Neural cell (in vitro differentiated cells): ENCODE measurements around the gene CYP46A1. TPM values are rescaled to one million over a fixed set of nuclear protein-coding genes. Genes with fewer than 3 reads are reported as not detected.

Experiments
- H2AFZ ChIP-seq: fragments of 200-600, 300-800 bp; sonication (generic), shearing (Covaris generic); 2 replicates; pipeline ENCODE4 v1.6.0; 2014; ENCODE audit warnings: low read depth, mild to moderate bottlenecking, antibody characterized with exemption, low read length, moderate library complexity
- H3F3A ChIP-seq: fragments of 200-600 bp; shearing (Covaris generic); 2 replicates; pipeline ENCODE4 v1.6.1; 2016; ENCODE audit warnings: mild to moderate bottlenecking, moderate library complexity, mixed read lengths, antibody characterized with exemption, low read length; ENCODE audit not compliant: insufficient read depth, poor library complexity, severe bottlenecking
- H3K27ac ChIP-seq: fragments of 200-600, 300-800 bp; sonication (generic), shearing (Covaris generic); 2 replicates; pipeline ENCODE4 v1.5.1; 2014; ENCODE audit warnings: mild to moderate bottlenecking, low read length, moderate library complexity
- H3K27me3 ChIP-seq: fragments of 300-800, 200-600 bp; sonication (generic), shearing (Covaris generic); 2 replicates; pipeline ENCODE4 v1.6.0; 2014; ENCODE audit warnings: mild to moderate bottlenecking, low read depth, low read length, moderate library complexity; ENCODE audit not compliant: insufficient read depth
- H3K36me3 ChIP-seq: fragments of 300-800, 200-600 bp; sonication (generic), shearing (Covaris generic); 2 replicates; pipeline ENCODE4 v1.5.1; 2014; ENCODE audit warnings: mild to moderate bottlenecking, antibody characterized with exemption, low read length, moderate library complexity; ENCODE audit not compliant: insufficient read depth
- H3K4me2 ChIP-seq: fragments of 300-800, 200-600 bp; sonication (generic), shearing (Covaris generic); 2 replicates; pipeline ENCODE4 v1.6.0; 2014; ENCODE audit warnings: mild to moderate bottlenecking, low read length
- H3K4me3 ChIP-seq: fragments of 300-800, 200-600 bp; sonication (generic), shearing (Covaris generic); 2 replicates; pipeline ENCODE4 v1.5.1; 2014; ENCODE audit warnings: mild to moderate bottlenecking, low read length, moderate library complexity
- H3K79me2 ChIP-seq: fragments of 200-600 bp; shearing (Covaris generic); replicated peaks from 2 replicates; pipeline ENCODE4 v1.6.0; 2014; ENCODE audit warnings: mild to moderate bottlenecking, low read length, moderate library complexity; ENCODE audit not compliant: insufficient read depth
- H3K9ac ChIP-seq: fragments of 300-800, 200-600 bp; sonication (generic), shearing (Covaris generic); 2 replicates; pipeline ENCODE4 v1.6.1; 2016; ENCODE audit warnings: mild to moderate bottlenecking, low read length, mixed read lengths
- H3K9me2 ChIP-seq: fragments of 200-600 bp; shearing (Covaris generic); 2 replicates; pipeline ENCODE4 v1.6.1; 2016; ENCODE audit warnings: mild to moderate bottlenecking, low read length, mixed read lengths; ENCODE audit not compliant: insufficient read depth
- H3K9me3 ChIP-seq: fragments of 200-600, 300-800 bp; sonication (generic), shearing (Covaris generic); 2 replicates; pipeline ENCODE4 v1.6.1; 2016; ENCODE audit warnings: mild to moderate bottlenecking, mixed run types, low read length, moderate library complexity, mixed read lengths
- H4K20me1 ChIP-seq: fragments of 200-600 bp; shearing (Covaris generic); 2 replicates; pipeline ENCODE4 v1.6.1; 2016; ENCODE audit warnings: mild to moderate bottlenecking, mixed run types; ENCODE audit not compliant: insufficient read depth
- CTCF ChIP-seq: fragments of 450-650 bp; IDR thresholded peaks from 2 replicates; pipeline ENCODE4 v1.5.1; 2014; ENCODE audit warnings: antibody characterized with exemption, mild to moderate bottlenecking, moderate library complexity; ENCODE audit not compliant: poor library complexity, severe bottlenecking
- EP300 ChIP-seq: fragments of 450-650 bp; conservative IDR thresholded peaks from 2 replicates; pipeline ENCODE4 v1.6.1; 2014; ENCODE audit warnings: antibody characterized with exemption, mild to moderate bottlenecking, moderate library complexity; ENCODE audit not compliant: poor library complexity, severe bottlenecking
- EZH2 ChIP-seq: fragments of 200-600, 300-800 bp; shearing (Covaris generic), sonication (generic); IDR thresholded peaks from 2 replicates; pipeline ENCODE4 v1.6.1; 2014; ENCODE audit warnings: antibody characterized with exemption, low read length, borderline replicate concordance, mild to moderate bottlenecking; ENCODE audit not compliant: insufficient read depth, poor library complexity, severe bottlenecking
- MXI1 ChIP-seq: fragments of 450-650 bp; conservative IDR thresholded peaks from 2 replicates; pipeline ENCODE4 v1.6.1; 2014; ENCODE audit warnings: antibody characterized with exemption, mild to moderate bottlenecking; ENCODE audit not compliant: poor library complexity, severe bottlenecking
- POLR2AphosphoS5 ChIP-seq: IDR thresholded peaks from 2 replicates; pipeline ENCODE4 v1.6.1; 2012
- RAD21 ChIP-seq: fragments of 450-650 bp; conservative IDR thresholded peaks from 2 replicates; pipeline ENCODE4 v1.6.1; 2014; ENCODE audit warnings: antibody characterized with exemption, mild to moderate bottlenecking, moderate library complexity
- REST ChIP-seq: IDR thresholded peaks from 2 replicates; pipeline ENCODE4 v1.6.1; 2012; ENCODE audit warnings: borderline replicate concordance
- SMC3 ChIP-seq: fragments of 450-650 bp; conservative IDR thresholded peaks from 2 replicates; pipeline ENCODE4 v1.6.1; 2014; ENCODE audit warnings: antibody characterized with exemption, mild to moderate bottlenecking, moderate library complexity; ENCODE audit not compliant: poor library complexity
- TAF1 ChIP-seq: IDR thresholded peaks from 2 replicates; pipeline ENCODE4 v1.6.1; 2012; ENCODE audit warnings: low read depth
- polyA plus RNA-seq: library from polyadenylated mRNA; depleted of rRNA; stranded (reverse); fragments of >200 nt; gene quantifications from 2 replicates; pipeline ENCODE4 v1.2.3, GENCODE V29; 2014

The CYP46A1 gene
- polyA plus RNA-seq, 1 donor from 2014 or later = 5.4 TPM

DNA sequence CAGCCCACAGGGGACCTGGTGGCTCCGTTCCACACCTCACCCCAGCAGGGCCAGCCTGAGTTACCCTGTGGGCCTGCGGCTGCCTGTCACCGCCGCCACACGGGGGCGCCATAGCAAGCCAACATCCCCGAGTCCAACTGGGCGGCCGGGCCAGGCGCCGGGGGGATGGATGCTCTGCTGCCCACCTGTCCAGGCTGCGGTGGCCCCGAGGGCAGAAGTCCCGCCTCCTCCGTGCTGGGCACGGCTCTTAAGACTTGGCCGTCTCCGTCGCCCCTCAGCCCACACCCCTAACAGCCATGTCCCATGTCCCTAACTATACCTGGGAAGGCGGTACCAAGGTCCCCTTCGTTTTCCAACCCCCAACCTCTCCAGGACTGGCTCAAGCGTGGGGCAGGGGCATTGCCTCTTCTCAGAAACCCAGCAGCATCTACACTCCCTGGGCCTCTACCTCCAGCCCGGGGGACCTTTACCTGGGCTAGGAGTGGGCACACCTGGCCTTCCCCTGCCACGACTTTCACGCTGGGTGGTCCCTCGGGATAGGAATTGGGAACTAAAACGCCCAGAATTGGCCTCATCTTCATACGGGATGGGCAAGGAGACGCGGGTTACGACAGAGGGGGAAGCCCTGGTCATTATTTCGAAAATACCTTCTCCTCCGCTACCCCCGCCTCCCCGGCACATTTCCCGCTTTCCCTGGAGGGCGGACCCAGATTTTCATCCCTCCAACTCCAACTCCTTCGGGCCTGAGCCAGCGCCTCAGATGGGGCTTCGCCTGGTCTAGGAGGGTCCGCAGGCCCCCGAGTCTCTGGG lies 1.1 kb upstream of the CYP46A1 start:
- Histone ChIP-seq H3K27me3 (no peaks in the 10 kb centered on the region), H3K27ac (no peak overlapping the region), H3K9me2 (no peaks in the 10 kb centered on the region), H3F3A (no peaks in the 10 kb centered on the region), H4K20me1 (no peaks in the 10 kb centered on the region), H3K4me3 (peak overlapping the region; percentile 91), H2AFZ (peak overlapping the region; percentile 89), H3K9me3 (no peaks in the 10 kb centered on the region), H3K4me2 (peak overlapping the region; percentile 100), H3K36me3 (no peaks in the 10 kb centered on the region), H3K79me2 (no peaks in the 10 kb centered on the region), H3K9ac (peak overlapping the region; percentile 79)
- peak; percentile 77 for TF ChIP-seq RAD21
- TF ChIP-seq POLR2AphosphoS5 = no peak
- peak; percentile 91 for TF ChIP-seq CTCF
- no peak for TF ChIP-seq TAF1
- no peak for TF ChIP-seq EP300
- no peak for TF ChIP-seq MXI1
- TF ChIP-seq EZH2 = no peak
- TF ChIP-seq REST = no peak
- peak; percentile 90 for TF ChIP-seq SMC3

DNA sequence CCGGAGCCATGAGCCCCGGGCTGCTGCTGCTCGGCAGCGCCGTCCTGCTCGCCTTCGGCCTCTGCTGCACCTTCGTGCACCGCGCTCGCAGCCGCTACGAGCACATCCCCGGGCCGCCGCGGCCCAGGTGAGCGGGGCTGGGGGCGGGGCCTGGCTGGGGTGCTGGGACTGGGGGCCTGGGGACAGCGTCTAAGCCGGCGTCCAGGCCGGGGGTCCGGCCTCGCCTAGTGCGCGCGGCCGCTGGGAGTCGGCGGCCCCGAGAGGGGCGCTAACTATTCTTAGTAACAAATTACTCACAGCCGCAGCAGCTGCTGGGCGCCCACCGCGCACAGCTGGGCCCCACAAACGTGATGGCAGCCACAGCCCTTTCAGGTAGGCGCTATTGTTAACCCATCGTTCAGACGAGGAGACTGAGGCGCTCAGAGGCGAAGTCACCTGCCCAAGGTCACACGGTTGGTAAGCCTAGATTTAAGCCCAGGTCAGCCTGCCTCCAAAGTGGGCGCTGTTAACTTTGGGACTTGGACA lies 374 bp downstream of the CYP46A1 start:
- H3K9ac ChIP-seq = peak overlapping the region; percentile 65
- no peaks in the 10 kb centered on the region for H3K27me3 ChIP-seq
- no peaks in the 10 kb centered on the region for H4K20me1 ChIP-seq
- H3K4me3 ChIP-seq = peak overlapping the region; percentile 69
- H3K9me3 ChIP-seq = no peaks in the 10 kb centered on the region
- TF ChIP-seq TAF1 = no peak
- peak; percentile 11 for TF ChIP-seq CTCF
- no peaks in the 10 kb centered on the region for H3K36me3 ChIP-seq
- H3K79me2 ChIP-seq = no peaks in the 10 kb centered on the region
- peak overlapping the region; percentile 32 for H3K4me2 ChIP-seq
- peak overlapping the region; percentile 1 for H2AFZ ChIP-seq
- no peaks in the 10 kb centered on the region for H3K9me2 ChIP-seq
- H3F3A ChIP-seq = no peaks in the 10 kb centered on the region
- no peak overlapping the region for H3K27ac ChIP-seq
